Measurements from ENCODE around the gene PECR.
"Not testable (repeated sequence)": the region's sequence is repeated elsewhere in the genome, so short reads cannot be mapped to it uniquely, and the experiment has no call there.

Gene PECR

GRCh38 chr2:216002693-216003092 lies 78.9 kb downstream of the PECR start:
- peaks cover 44% of the 10 kb centered on the region for H3K4me1 ChIP-seq (ENCODE audit: insufficient read depth, low read length)
- no peaks in the 10 kb centered on the region for H3K9me3 ChIP-seq (ENCODE audit: control insufficient read depth, insufficient read depth, low read length)
- H3K9ac ChIP-seq (ENCODE audit: low read depth, low read length): no peak overlapping the region

DNA sequence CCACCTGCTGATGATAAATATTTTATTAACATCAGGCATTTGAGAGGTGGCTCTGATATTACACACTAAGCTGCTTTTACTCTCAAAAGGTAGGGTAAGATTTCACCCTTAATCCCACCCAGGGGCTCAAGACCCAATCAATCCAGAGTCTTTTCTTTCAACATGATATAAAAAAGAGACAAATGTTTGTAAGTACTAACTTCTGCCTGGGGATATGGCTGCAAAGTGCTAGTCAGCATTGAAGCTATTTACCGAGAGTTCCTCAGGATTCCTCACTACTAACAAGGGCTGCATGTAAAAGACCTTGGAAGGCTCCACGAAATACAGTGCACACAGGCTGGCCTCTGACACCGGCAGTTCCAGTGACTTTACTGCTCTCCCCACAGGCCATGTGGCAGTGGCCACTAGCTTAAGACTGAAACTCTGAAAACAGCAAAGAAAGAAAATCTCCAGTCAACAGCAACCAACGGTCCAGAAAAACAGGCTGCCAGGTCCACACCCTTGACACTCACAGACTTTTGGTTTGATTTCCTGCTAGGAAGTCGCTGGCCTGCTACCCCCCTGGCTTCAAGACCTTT lies 79.4 kb downstream of the PECR start:
- Histone ChIP-seq H3K36me3 (ENCODE audit: insufficient read depth, low read length) (peaks cover 3% of the 10 kb centered on the region; the same call in 1 of the 2 replicates), H3K9me3 (ENCODE audit: control insufficient read depth, insufficient read depth, low read length) (no peaks in the 10 kb centered on the region), H3K9ac (ENCODE audit: low read depth, low read length) (no peak overlapping the region), H3K4me1 (ENCODE audit: insufficient read depth, low read length) (peaks cover 44% of the 10 kb centered on the region)

More at GRCh38 chr2:216002693-216003092, 78.9 kb downstream of the PECR start:
- peaks cover 3% of the 10 kb centered on the region; the same call in 1 of the 2 replicates for H3K36me3 ChIP-seq (ENCODE audit: insufficient read depth, low read length)

GRCh38 chr2:216001216-216002100 lies 80.2 kb downstream of the PECR start:
- H3K4me1 ChIP-seq (ENCODE audit: insufficient read depth, low read length): peaks cover 37% of the 10 kb centered on the region
- H3K36me3 ChIP-seq (ENCODE audit: insufficient read depth, low read length): peaks cover 3% of the 10 kb centered on the region; the same call in 1 of the 2 replicates
- no peak overlapping the region for H3K9ac ChIP-seq (ENCODE audit: low read depth, low read length)
- H3K9me3 ChIP-seq (ENCODE audit: control insufficient read depth, insufficient read depth, low read length): no peaks in the 10 kb centered on the region

DNA sequence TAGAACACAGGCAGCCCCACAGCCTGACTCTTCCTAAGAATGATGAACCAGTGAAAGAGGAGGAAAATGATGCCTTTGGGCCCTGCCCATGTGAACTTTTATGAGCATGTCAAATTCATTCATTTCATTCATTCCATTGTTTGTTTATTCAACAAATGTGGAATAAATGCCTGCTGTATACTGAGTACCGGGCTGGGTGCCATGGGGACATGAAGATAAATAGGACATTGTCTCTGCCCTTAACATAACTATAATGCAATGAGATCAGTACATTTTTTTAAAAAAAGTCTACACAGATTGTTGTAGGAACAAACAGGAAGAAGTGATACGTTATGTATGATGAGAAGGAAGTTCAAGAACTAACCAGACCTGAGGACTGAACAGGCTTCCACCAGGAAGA lies 83.0 kb downstream of the PECR start:
- Histone ChIP-seq H3K9me3 (ENCODE audit: control insufficient read depth, insufficient read depth, low read length) (no peaks in the 10 kb centered on the region), H3K4me1 (ENCODE audit: insufficient read depth, low read length) (peaks cover 23% of the 10 kb centered on the region), H3K36me3 (ENCODE audit: insufficient read depth, low read length) (peaks cover 3% of the 10 kb centered on the region; the same call in 1 of the 2 replicates), H3K9ac (ENCODE audit: low read depth, low read length) (no peak overlapping the region)

GRCh38 chr2:215997219-215997618 lies 84.4 kb downstream of the PECR start:
- Histone ChIP-seq H3K4me1 (ENCODE audit: insufficient read depth, low read length) (peaks cover 9% of the 10 kb centered on the region), H3K36me3 (ENCODE audit: insufficient read depth, low read length) (peaks cover 3% of the 10 kb centered on the region; the same call in 1 of the 2 replicates), H3K9me3 (ENCODE audit: control insufficient read depth, insufficient read depth, low read length) (no peaks in the 10 kb centered on the region), H3K9ac (ENCODE audit: low read depth, low read length) (no peak overlapping the region)

DNA sequence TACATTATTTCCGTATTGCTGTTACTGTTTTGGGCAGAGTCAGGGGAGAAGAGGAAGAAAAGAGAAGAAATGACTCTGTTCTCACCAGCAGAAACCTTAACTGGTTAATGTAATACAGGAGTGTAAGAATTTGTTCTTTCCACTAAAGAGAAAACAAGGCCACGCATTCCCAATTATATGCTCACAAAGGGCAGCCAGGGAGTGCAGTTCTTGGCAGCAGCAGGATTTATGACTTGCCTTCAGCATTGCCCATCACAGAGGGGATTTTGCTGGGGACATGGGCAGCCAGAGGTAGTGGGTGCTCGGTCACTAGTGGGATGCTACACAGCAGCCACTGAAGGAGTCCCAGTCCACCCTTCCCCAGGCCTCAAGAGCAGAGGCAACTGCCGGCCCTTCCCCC lies 86.7 kb downstream of the PECR start:
- H3K9ac ChIP-seq (ENCODE audit: low read depth, low read length): no peak overlapping the region
- H3K36me3 ChIP-seq (ENCODE audit: insufficient read depth, low read length): peaks cover 3% of the 10 kb centered on the region; the same call in 1 of the 2 replicates
- no peaks in the 10 kb centered on the region; the same call in 1 of the 2 replicates for H3K9me3 ChIP-seq (ENCODE audit: control insufficient read depth, insufficient read depth, low read length)
- H3K4me1 ChIP-seq (ENCODE audit: insufficient read depth, low read length): no peaks in the 10 kb centered on the region

GRCh38 chr2:215988556-215989207 lies 92.9 kb downstream of the PECR start:
- H3K4me1 ChIP-seq (ENCODE audit: insufficient read depth, low read length); H3K9me3 ChIP-seq (ENCODE audit: control insufficient read depth, insufficient read depth, low read length); H3K9ac ChIP-seq (ENCODE audit: low read depth, low read length); H3K36me3 ChIP-seq (ENCODE audit: insufficient read depth, low read length): not testable (repeated sequence)

Measured in ES-I3 (cell line).